SK-N-MC (cell line): ENCODE measurements around the gene DDX27.

Source experiments
- EZH2 ChIP-seq: fragments of 200-600 bp; sonication (generic); IDR thresholded peaks from one replicate; pipeline ENCODE4 v1.6.1; 2017; ENCODE audit warnings: antibody characterized with exemption
- POLR2AphosphoS5 ChIP-seq: IDR thresholded peaks from 2 replicates; pipeline ENCODE4 v1.6.1; 2012; ENCODE audit warnings: mild to moderate bottlenecking, low read depth, low read length, borderline replicate concordance

DNA sequence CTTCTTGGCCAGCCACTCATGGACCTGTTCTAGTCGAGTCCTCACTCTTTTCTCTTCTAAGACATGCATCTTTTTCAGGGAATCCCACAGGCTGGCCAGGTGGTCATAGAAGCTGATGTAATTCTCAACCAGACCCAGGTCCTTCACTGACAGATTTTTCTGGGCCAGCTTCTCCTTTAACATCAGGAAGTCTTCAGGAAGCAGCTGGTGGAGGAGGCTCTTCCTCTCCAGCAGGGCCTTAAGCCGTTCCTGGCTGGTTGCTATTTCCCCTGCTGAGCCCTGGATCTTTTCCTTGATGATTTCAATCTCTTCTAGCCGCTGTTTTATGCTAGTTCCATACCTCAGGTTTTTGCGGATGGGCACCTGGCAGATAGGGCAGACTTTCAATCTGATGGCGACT is 28.6 kb downstream of the DDX27 start:
- TF ChIP-seq POLR2AphosphoS5 (no peak), EZH2 (no peak)
